Nephron (organoid): ENCODE measurements around the gene MCF2L.
"Not testable (repeated sequence)": the region's sequence is repeated elsewhere in the genome, so short reads cannot be mapped to it uniquely, and the experiment has no call there.

ENCODE experiments used
- H3K27ac Mint-ChIP-seq, 3 experiments: 2 replicates each; pipeline ENCODE4 v1.8.0; 2020; ENCODE audit warnings: mixed read lengths in 3 of 3, mild to moderate bottlenecking in 2 of 3, moderate library complexity in 1 of 3
- H3K27me3 Mint-ChIP-seq: 2 replicates; pipeline ENCODE4 v1.8.0; 2021; ENCODE audit warnings: low read depth, mild to moderate bottlenecking, moderate library complexity, mixed read lengths
- H3K36me3 Mint-ChIP-seq: 2 replicates; pipeline ENCODE4 v1.8.0; 2020; ENCODE audit warnings: low read depth, mixed read lengths
- H3K4me1 Mint-ChIP-seq: 2 replicates; pipeline ENCODE4 v1.8.0; 2020; ENCODE audit warnings: mixed read lengths
- H3K4me3 Mint-ChIP-seq, 3 experiments: 2 replicates each; pipeline ENCODE4 v1.8.0; 2020; ENCODE audit warnings: mild to moderate bottlenecking in 3 of 3, mixed read lengths in 3 of 3, moderate library complexity in 2 of 3
- H3K9me3 Mint-ChIP-seq: 2 replicates; pipeline ENCODE4 v1.8.0; 2020; ENCODE audit warnings: mixed read lengths
- CTCF ChIP-seq, 3 experiments: fragments of 200-600 bp; sonication (generic); IDR thresholded peaks; one replicate each; pipeline ENCODE4 v1.5.0; 2021; ENCODE audit warnings: antibody characterized with exemption in 3 of 3; ENCODE audit not compliant: unreplicated experiment in 3 of 3

Gene MCF2L

GRCh38 chr13:113052206-113052605, 83.2 kb downstream of the MCF2L start:
- peaks cover 20% of the 10 kb centered on the region for H3K27me3 Mint-ChIP-seq
- H3K36me3 Mint-ChIP-seq = peaks cover 9% of the 10 kb centered on the region
- no peak for TF ChIP-seq CTCF (IDR thresholded peaks at IDR 0.05; ENCODE audit: unreplicated experiment in 3 of 3)
- no peak overlapping the region for H3K4me3 Mint-ChIP-seq
- H3K9me3 Mint-ChIP-seq = no peaks in the 10 kb centered on the region
- peaks cover 38% of the 10 kb centered on the region for H3K4me1 Mint-ChIP-seq
- no peak overlapping the region for H3K27ac Mint-ChIP-seq

GRCh38 chr13:113052971-113053370, 84.0 kb downstream of the MCF2L start:
- Mint-ChIP-seq H3K36me3 (peaks cover 4% of the 10 kb centered on the region), H3K9me3 (no peaks in the 10 kb centered on the region), H3K4me1 (peaks cover 38% of the 10 kb centered on the region), H3K27me3 (peaks cover 20% of the 10 kb centered on the region), H3K27ac (peak overlapping the region in 2 of 3 experiments; percentile 9 to 57), H3K4me3 (peak overlapping the region in 1 of 3 experiments; percentile 33)
- TF ChIP-seq CTCF (IDR thresholded peaks at IDR 0.05; ENCODE audit: unreplicated experiment in 3 of 3) = no peak

- Mint-ChIP-seq H3K9me3 (no peaks in the 10 kb centered on the region), H3K4me3 (no peak overlapping the region), H3K27me3 (peaks cover 20% of the 10 kb centered on the region), H3K27ac (peak overlapping the region in 1 of 3 experiments; percentile 9), H3K4me1 (peaks cover 38% of the 10 kb centered on the region), H3K36me3 (peaks cover 4% of the 10 kb centered on the region)
- TF ChIP-seq CTCF (IDR thresholded peaks at IDR 0.05; ENCODE audit: unreplicated experiment in 3 of 3) = no peak
Observed at GRCh38 chr13:113053376-113053775, 84.4 kb downstream of the MCF2L start.

GRCh38 chr13:113053801-113054604, 85.0 kb downstream of the MCF2L start:
- Mint-ChIP-seq H3K4me3 (no peak overlapping the region), H3K27ac (no peak overlapping the region), H3K36me3 (peaks cover 4% of the 10 kb centered on the region), H3K27me3 (peaks cover 20% of the 10 kb centered on the region), H3K4me1 (peaks cover 38% of the 10 kb centered on the region), H3K9me3 (no peaks in the 10 kb centered on the region)
- no peak for TF ChIP-seq CTCF (IDR thresholded peaks at IDR 0.05; ENCODE audit: unreplicated experiment in 3 of 3)

GRCh38 chr13:113057084-113057483, 88.1 kb downstream of the MCF2L start:
- peaks cover 9% of the 10 kb centered on the region for H3K27me3 Mint-ChIP-seq
- H3K9me3 Mint-ChIP-seq = no peaks in the 10 kb centered on the region
- no peak overlapping the region for H3K27ac Mint-ChIP-seq
- peaks cover 4% of the 10 kb centered on the region for H3K36me3 Mint-ChIP-seq
- no peak overlapping the region for H3K4me3 Mint-ChIP-seq
- peaks cover 23% of the 10 kb centered on the region for H3K4me1 Mint-ChIP-seq
- TF ChIP-seq CTCF (IDR thresholded peaks at IDR 0.05; ENCODE audit: unreplicated experiment in 3 of 3) = no peak

GRCh38 chr13:113057559-113057958, 88.5 kb downstream of the MCF2L start:
- H3K27ac Mint-ChIP-seq, H3K36me3 Mint-ChIP-seq, H3K4me3 Mint-ChIP-seq, H3K9me3 Mint-ChIP-seq, H3K27me3 Mint-ChIP-seq: not testable (repeated sequence)
- H3K4me1 Mint-ChIP-seq = peaks cover 18% of the 10 kb centered on the region
